GM12878 (cell line): ENCODE data around the gene DAD1.
"Not testable (repeated sequence)": the region's sequence is repeated elsewhere in the genome, so short reads cannot be mapped to it uniquely, and the experiment has no call there.

ENCODE experiments used
- BCL11A ChIP-seq: IDR thresholded peaks from 2 replicates; pipeline ENCODE4 v1.6.1; 2011; ENCODE audit warnings: low read depth, low read length
- CHD1 ChIP-seq: IDR thresholded peaks from 2 replicates; pipeline ENCODE4 v1.6.1; 2012; ENCODE audit warnings: low read depth, low read length, improper control_type of control experiment
- CHD2 ChIP-seq: IDR thresholded peaks from 2 replicates; pipeline ENCODE4 v1.6.1; 2011; ENCODE audit warnings: low read depth, low read length, improper control_type of control experiment, borderline replicate concordance
- EP300 ChIP-seq, 2 experiments: fragments of 150-350 bp in 1 of 2; IDR thresholded peaks; 2 replicates each; pipeline ENCODE4 v1.6.1; 2011 to 2012; ENCODE audit warnings: low read depth in 2 of 2, low read length in 2 of 2, borderline replicate concordance in 1 of 2, improper control_type of control experiment in 1 of 2, inconsistent platforms in 1 of 2; ENCODE audit not compliant: control insufficient read depth in 1 of 2
- HDAC2 ChIP-seq: fragments of 200-600 bp; sonication (generic); IDR thresholded peaks from 2 replicates; pipeline ENCODE4 v1.6.1; 2017
- JUND ChIP-seq: IDR thresholded peaks from 2 replicates; pipeline ENCODE4 v1.6.1; 2012; ENCODE audit warnings: low read depth, mild to moderate bottlenecking, low read length, improper control_type of control experiment, moderate library complexity
- MXI1 ChIP-seq: fragments of 150-350 bp; IDR thresholded peaks from 2 replicates; pipeline ENCODE4 v1.6.1; 2011; ENCODE audit warnings: low read depth, mild to moderate bottlenecking, inconsistent platforms, low read length, improper control_type of control experiment
- SIN3A ChIP-seq: IDR thresholded peaks from 2 replicates; pipeline ENCODE4 v1.6.1; 2012; ENCODE audit warnings: low read depth, low read length, improper control_type of control experiment
- SPI1 ChIP-seq: IDR thresholded peaks from 2 replicates; pipeline ENCODE4 v1.6.1; 2011; ENCODE audit warnings: low read depth, mild to moderate bottlenecking, low read length, moderate library complexity, borderline replicate concordance; ENCODE audit not compliant: insufficient read depth
- TF ChIP-seq, protein P1 (sequence below), 3 experiments: IDR thresholded peaks in 2 of 3; conservative IDR thresholded peaks in 1 of 3; 2 replicates each; pipeline ENCODE4 v1.5.1; 2011; ENCODE audit warnings: low read depth in 3 of 3, low read length in 3 of 3, mild to moderate bottlenecking in 3 of 3, control low read depth in 2 of 3, moderate library complexity in 2 of 3, inconsistent platforms in 1 of 3, mixed read lengths in 1 of 3; ENCODE audit not compliant: control insufficient read depth in 2 of 3, insufficient read depth in 1 of 3; ENCODE audit errors: extremely low read depth in 1 of 3
- TF ChIP-seq, protein P2 (sequence below): IDR thresholded peaks from 2 replicates; pipeline ENCODE4 v1.6.1; 2012; ENCODE audit warnings: mild to moderate bottlenecking, low read depth, low read length
- TF ChIP-seq, protein P3 (sequence below): IDR thresholded peaks from 2 replicates; pipeline ENCODE4 v1.6.1; 2012; ENCODE audit warnings: low read depth, low read length, improper control_type of control experiment
- TF ChIP-seq, protein P4 (sequence below): IDR thresholded peaks from 2 replicates; pipeline ENCODE4 v1.6.1; 2012; ENCODE audit warnings: low read length, inconsistent platforms
- TF ChIP-seq, protein P5 (sequence below): IDR thresholded peaks from 2 replicates; pipeline ENCODE4 v1.6.1; 2011; ENCODE audit warnings: low read depth, low read length, improper control_type of control experiment, borderline replicate concordance

DNA sequence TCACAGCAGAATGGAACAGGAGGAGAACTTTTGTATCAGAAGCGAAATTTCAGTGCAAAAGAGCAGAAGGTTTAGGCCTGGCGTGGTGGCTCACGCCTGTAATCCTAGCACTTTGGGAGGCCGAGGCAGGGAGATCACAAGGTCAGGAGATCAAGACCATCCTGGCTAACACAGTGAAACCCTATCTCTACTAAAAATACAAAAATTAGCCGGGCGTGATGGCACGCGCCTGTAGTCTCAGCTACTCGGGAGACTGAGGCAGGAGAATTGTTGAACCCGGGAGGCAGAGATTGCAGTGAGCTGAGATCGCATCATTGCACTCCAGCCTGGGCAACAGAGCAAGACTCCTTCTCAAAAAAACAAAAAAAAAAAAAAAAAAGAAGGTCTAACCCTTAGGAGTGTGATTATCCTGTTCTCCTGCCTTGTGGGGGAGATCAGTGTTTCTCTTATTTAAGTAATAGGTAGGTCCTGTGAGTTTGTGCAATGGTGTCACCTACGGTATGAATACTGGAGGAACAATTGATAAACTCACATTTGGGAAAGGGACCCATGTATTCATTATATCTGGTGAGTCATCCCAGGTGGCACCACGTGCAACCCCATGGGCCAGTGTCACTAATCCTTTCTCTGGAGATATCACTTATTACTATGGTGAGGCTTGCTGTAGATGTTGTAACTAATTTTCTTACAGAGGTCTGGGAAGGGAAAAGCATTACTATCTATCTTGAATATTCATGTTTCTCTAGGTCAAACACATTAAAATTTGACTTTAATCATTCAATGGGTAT lies 45.3 kb downstream of the DAD1 start:
- TF ChIP-seq SPI1; CHD1; JUND; EP300 (IDR thresholded peaks at IDR 0.05; ENCODE audit: borderline replicate concordance in 1 of 2, control insufficient read depth in 1 of 2, low read depth in 2 of 2, low read length in 2 of 2); SIN3A; BCL11A; HDAC2; CHD2; MXI1: not testable (repeated sequence)
- TF ChIP-seq, protein P1, sequence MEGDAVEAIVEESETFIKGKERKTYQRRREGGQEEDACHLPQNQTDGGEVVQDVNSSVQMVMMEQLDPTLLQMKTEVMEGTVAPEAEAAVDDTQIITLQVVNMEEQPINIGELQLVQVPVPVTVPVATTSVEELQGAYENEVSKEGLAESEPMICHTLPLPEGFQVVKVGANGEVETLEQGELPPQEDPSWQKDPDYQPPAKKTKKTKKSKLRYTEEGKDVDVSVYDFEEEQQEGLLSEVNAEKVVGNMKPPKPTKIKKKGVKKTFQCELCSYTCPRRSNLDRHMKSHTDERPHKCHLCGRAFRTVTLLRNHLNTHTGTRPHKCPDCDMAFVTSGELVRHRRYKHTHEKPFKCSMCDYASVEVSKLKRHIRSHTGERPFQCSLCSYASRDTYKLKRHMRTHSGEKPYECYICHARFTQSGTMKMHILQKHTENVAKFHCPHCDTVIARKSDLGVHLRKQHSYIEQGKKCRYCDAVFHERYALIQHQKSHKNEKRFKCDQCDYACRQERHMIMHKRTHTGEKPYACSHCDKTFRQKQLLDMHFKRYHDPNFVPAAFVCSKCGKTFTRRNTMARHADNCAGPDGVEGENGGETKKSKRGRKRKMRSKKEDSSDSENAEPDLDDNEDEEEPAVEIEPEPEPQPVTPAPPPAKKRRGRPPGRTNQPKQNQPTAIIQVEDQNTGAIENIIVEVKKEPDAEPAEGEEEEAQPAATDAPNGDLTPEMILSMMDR (IDR thresholded peaks at IDR 0.05 in 2 of 3, conservative IDR thresholded peaks at IDR 0.05 in 1 of 3; ENCODE audit: control insufficient read depth in 2 of 3, extremely low read depth in 1 of 3, insufficient read depth in 1 of 3, low read depth in 3 of 3, low read length in 3 of 3) = not testable (repeated sequence)
- TF ChIP-seq, protein P2, sequence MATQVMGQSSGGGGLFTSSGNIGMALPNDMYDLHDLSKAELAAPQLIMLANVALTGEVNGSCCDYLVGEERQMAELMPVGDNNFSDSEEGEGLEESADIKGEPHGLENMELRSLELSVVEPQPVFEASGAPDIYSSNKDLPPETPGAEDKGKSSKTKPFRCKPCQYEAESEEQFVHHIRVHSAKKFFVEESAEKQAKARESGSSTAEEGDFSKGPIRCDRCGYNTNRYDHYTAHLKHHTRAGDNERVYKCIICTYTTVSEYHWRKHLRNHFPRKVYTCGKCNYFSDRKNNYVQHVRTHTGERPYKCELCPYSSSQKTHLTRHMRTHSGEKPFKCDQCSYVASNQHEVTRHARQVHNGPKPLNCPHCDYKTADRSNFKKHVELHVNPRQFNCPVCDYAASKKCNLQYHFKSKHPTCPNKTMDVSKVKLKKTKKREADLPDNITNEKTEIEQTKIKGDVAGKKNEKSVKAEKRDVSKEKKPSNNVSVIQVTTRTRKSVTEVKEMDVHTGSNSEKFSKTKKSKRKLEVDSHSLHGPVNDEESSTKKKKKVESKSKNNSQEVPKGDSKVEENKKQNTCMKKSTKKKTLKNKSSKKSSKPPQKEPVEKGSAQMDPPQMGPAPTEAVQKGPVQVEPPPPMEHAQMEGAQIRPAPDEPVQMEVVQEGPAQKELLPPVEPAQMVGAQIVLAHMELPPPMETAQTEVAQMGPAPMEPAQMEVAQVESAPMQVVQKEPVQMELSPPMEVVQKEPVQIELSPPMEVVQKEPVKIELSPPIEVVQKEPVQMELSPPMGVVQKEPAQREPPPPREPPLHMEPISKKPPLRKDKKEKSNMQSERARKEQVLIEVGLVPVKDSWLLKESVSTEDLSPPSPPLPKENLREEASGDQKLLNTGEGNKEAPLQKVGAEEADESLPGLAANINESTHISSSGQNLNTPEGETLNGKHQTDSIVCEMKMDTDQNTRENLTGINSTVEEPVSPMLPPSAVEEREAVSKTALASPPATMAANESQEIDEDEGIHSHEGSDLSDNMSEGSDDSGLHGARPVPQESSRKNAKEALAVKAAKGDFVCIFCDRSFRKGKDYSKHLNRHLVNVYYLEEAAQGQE = not testable (repeated sequence)
- TF ChIP-seq, protein P3, sequence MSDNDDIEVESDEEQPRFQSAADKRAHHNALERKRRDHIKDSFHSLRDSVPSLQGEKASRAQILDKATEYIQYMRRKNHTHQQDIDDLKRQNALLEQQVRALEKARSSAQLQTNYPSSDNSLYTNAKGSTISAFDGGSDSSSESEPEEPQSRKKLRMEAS = not testable (repeated sequence)
- TF ChIP-seq, protein P4, sequence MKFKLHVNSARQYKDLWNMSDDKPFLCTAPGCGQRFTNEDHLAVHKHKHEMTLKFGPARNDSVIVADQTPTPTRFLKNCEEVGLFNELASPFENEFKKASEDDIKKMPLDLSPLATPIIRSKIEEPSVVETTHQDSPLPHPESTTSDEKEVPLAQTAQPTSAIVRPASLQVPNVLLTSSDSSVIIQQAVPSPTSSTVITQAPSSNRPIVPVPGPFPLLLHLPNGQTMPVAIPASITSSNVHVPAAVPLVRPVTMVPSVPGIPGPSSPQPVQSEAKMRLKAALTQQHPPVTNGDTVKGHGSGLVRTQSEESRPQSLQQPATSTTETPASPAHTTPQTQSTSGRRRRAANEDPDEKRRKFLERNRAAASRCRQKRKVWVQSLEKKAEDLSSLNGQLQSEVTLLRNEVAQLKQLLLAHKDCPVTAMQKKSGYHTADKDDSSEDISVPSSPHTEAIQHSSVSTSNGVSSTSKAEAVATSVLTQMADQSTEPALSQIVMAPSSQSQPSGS = not testable (repeated sequence)
- TF ChIP-seq, protein P5, sequence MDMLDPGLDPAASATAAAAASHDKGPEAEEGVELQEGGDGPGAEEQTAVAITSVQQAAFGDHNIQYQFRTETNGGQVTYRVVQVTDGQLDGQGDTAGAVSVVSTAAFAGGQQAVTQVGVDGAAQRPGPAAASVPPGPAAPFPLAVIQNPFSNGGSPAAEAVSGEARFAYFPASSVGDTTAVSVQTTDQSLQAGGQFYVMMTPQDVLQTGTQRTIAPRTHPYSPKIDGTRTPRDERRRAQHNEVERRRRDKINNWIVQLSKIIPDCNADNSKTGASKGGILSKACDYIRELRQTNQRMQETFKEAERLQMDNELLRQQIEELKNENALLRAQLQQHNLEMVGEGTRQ = not testable (repeated sequence)
